Lower lobe of right lung (tissue), 2 donors: ENCODE results near the gene EPHX1. TPM values are rescaled to one million over a fixed set of nuclear protein-coding genes. Genes with fewer than 3 reads are reported as not detected.

Experiments used
- ATAC-seq, 2 donors: fragments of 200-7000 bp; cut with Tn5 transposase; one replicate each; pipeline ENCODE4 v1.9.1; 2020 to 2022; ENCODE audit warnings: mild to moderate bottlenecking in 2 of 2, moderate library complexity in 2 of 2
- DNase-seq: peaks from one replicate; pipeline ENCODE4 v3.0.0-alpha.2; 2020
- H3K27ac ChIP-seq: fragments of 200-600 bp; one replicate; pipeline ENCODE4 v1.8.0; 2022
- H3K27me3 ChIP-seq: fragments of 200-600 bp; one replicate; pipeline ENCODE4 v1.8.0; 2022; ENCODE audit warnings: low read depth
- H3K36me3 ChIP-seq: fragments of 200-600 bp; one replicate; pipeline ENCODE4 v1.8.0; 2022; ENCODE audit warnings: mild to moderate bottlenecking
- H3K4me1 ChIP-seq: fragments of 200-600 bp; one replicate; pipeline ENCODE4 v1.8.0; 2022
- H3K4me3 ChIP-seq: fragments of 200-600 bp; one replicate; pipeline ENCODE4 v1.8.0; 2022; ENCODE audit warnings: mild to moderate bottlenecking
- H3K9me3 ChIP-seq: fragments of 200-600 bp; one replicate; pipeline ENCODE4 v1.8.0; 2022
- intact Hi-C: fragments of 100-400 bp; cut with DNase I; formaldehyde crosslinking; loops from one replicate; pipeline ENCODE4 v1.11.0; 2022
- total RNA-seq: library from RNA; stranded (reverse); fragmentation: NEBNext Ultra II Directional; extraction: Animal tissue kit (Norgen Biotek cat#: 25700); gene quantifications from one replicate; pipeline ENCODE4 v1.2.1, GENCODE V29; 2021
- TF ChIP-seq, protein P1 (sequence below): fragments of 200-600 bp; IDR thresholded peaks from one replicate; pipeline ENCODE4 v1.8.0; 2022; ENCODE audit warnings: antibody characterized with exemption, mild to moderate bottlenecking
- donor health status: DM: no; HTN: yes; CAD: no; lungs with severe emphysema.

EPHX1 gene
- total RNA-seq, 1 donor from 2014 or later, result 233 TPM

DNA sequence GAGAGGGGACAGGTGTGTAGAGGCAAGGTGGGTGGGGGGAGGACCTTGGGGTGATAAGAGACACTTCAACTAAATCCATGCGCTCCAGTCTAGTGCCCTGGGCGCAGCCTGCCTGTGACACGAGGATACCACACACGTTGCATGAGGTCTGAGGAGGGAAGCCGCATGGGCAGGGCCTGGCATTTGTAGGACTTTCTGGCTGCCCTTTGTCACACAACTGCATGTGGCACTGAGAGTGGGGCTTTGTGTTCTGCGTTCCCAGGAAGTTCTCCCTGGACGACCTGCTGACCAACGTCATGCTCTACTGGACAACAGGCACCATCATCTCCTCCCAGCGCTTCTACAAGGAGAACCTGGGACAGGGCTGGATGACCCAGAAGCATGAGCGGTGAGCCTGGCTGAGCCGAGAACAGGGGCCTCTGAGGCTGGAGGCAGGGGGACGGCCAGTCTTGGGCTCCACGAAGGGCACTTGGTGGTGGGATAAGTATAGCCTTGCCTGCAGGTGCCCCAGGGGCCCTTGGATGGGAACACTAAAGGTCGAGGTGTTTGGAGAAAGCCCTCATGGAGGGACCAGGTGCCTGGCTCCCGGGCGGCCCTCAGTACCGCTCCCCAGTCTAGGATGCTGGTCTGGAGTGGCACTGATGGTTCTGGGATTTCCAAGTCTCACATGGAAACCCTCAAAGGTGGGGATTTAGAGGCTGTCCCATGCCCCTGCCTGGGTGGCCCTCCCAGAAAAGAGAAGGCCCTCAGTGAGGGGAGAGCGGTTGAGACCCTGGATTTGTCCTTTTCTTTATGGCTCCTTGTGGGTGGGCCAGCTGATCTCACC is 34.5 kb downstream of the EPHX1 start:
- peaks cover 5% of the 10 kb centered on the region for H3K4me1 ChIP-seq
- H3K9me3 ChIP-seq, result no peaks in the 10 kb centered on the region
- H3K4me3 ChIP-seq, result no peak overlapping the region
- no peaks in the 10 kb centered on the region for H3K27me3 ChIP-seq
- intact Hi-C loops, result no loop called here
- H3K27ac ChIP-seq, result no peak overlapping the region
- DNase-seq, result peak; percentile 44
- H3K36me3 ChIP-seq, result peaks cover 100% of the 10 kb centered on the region
- ATAC-seq, result no peak
- TF ChIP-seq, protein P1, sequence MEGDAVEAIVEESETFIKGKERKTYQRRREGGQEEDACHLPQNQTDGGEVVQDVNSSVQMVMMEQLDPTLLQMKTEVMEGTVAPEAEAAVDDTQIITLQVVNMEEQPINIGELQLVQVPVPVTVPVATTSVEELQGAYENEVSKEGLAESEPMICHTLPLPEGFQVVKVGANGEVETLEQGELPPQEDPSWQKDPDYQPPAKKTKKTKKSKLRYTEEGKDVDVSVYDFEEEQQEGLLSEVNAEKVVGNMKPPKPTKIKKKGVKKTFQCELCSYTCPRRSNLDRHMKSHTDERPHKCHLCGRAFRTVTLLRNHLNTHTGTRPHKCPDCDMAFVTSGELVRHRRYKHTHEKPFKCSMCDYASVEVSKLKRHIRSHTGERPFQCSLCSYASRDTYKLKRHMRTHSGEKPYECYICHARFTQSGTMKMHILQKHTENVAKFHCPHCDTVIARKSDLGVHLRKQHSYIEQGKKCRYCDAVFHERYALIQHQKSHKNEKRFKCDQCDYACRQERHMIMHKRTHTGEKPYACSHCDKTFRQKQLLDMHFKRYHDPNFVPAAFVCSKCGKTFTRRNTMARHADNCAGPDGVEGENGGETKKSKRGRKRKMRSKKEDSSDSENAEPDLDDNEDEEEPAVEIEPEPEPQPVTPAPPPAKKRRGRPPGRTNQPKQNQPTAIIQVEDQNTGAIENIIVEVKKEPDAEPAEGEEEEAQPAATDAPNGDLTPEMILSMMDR, result no peak

DNA sequence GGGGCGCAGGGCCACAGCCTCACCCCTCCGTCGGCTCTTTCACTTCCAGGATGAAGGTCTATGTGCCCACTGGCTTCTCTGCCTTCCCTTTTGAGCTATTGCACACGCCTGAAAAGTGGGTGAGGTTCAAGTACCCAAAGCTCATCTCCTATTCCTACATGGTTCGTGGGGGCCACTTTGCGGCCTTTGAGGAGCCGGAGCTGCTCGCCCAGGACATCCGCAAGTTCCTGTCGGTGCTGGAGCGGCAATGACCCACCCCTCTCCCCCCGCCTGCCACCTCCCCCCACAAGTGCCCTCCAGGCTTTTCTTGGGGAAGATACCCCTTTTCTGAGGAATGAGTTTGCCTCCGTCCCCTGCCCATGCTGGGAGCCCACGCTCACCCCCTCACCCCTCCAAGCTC is 35.2 kb downstream of the EPHX1 start:
- Histone ChIP-seq H3K27ac (no peak overlapping the region), H3K4me1 (peaks cover 11% of the 10 kb centered on the region), H3K9me3 (no peaks in the 10 kb centered on the region), H3K36me3 (peaks cover 100% of the 10 kb centered on the region), H3K4me3 (no peak overlapping the region), H3K27me3 (no peaks in the 10 kb centered on the region)
- TF ChIP-seq, protein P1, result no peak
- DNase-seq, result peak; percentile 38
- ATAC-seq, result no peak
- intact Hi-C loops, result no loop called here

DNA sequence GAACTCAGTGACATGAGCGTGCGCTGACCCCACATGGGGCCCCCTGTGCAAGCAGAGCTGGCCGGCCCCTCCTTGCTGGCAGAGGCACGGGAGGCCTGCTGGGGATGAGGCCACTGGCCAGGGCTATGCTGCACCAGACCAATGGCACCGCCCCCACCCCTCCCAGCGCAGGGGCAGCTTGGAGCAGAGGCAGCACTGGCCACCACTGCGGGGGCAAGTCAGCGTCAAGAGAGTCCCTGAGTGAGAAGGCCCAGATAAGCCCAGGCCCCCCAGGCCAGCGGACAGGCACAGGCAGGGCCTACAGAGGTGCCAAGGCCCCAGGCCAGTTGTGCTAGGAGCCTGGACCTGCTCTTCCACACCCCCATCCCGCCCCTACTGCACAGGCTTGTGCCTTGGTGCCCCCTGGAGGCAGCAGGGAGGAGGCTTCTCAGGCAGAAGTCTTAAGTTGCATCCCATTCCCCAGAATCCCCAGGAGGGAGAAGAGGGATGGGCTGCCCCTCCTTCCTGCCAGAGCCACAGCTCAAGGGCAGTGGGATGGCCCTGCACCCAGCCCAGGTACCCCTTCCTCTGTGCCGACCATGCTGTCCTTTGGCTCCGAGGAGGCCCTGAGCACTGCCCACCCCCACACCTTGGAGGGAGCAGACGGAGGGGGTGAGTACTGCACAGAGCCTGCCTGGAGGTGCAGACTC is 35.8 kb downstream of the EPHX1 start:
- TF ChIP-seq, protein P1, result peak; percentile 69
- ATAC-seq (peak; percentile 69 to 79), DNase-seq (peak; percentile 77)
- H3K4me3 ChIP-seq, result no peak overlapping the region
- intact Hi-C loops, result no loop called here
- H3K27ac ChIP-seq, result peak overlapping the region; percentile 36
- H3K9me3 ChIP-seq, result no peaks in the 10 kb centered on the region
- peaks cover 100% of the 10 kb centered on the region for H3K36me3 ChIP-seq
- H3K4me1 ChIP-seq, result peaks cover 16% of the 10 kb centered on the region
- H3K27me3 ChIP-seq, result no peaks in the 10 kb centered on the region

DNA sequence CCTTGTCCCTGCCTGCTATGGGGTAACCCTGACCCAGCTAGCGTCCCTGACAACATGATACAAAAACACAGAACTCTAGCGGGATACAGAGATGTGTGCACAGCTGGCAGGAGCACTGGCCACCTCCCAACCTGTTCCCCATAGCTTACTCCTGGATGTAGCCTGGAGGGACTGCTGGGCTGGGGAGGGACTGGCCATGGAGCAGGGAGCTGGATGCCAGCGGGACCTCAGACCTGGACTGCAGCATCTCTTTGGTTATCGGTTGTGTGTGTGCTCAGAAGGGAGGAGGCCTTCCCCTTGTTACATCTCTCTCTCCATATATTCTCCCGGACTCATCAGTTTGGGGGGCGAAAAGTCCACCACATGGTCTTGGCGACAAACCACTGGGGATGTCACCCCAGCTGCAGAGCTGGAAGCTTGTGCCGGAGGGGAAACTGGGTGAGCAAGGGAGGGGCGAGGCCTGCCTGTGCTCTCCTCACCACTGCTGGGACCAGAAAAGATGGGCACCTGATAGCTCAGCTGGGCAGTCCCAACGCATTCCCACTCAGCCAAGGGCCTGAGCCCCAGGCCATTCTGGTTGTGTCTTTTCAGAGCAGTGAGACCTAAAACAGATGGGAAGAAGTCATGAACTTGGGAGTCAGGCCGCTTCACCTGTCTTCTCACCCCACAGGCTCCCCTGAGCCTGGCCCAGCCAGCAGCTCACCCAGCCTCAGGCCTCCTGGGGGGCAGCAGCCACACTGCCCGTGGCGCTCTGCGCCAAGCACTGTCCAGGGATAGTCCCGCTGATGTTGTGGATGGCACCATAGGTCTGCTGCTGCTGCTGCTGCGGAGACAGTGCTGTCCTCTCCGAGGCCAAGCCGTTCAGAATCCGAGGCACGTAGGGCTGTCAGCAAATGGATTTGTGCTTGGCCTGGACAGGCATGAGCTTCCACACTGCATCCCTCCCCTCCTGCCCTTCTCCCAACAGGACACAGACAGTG is 36.7 kb downstream of the EPHX1 start:
- TF ChIP-seq, protein P1, result no peak
- no peak overlapping the region for H3K4me3 ChIP-seq
- no peaks in the 10 kb centered on the region for H3K9me3 ChIP-seq
- peaks cover 22% of the 10 kb centered on the region for H3K4me1 ChIP-seq
- ATAC-seq, result no peak
- H3K27me3 ChIP-seq, result no peaks in the 10 kb centered on the region
- intact Hi-C loops, result no loop called here
- H3K36me3 ChIP-seq, result peaks cover 99% of the 10 kb centered on the region
- H3K27ac ChIP-seq, result no peak overlapping the region
- no peak for DNase-seq

DNA sequence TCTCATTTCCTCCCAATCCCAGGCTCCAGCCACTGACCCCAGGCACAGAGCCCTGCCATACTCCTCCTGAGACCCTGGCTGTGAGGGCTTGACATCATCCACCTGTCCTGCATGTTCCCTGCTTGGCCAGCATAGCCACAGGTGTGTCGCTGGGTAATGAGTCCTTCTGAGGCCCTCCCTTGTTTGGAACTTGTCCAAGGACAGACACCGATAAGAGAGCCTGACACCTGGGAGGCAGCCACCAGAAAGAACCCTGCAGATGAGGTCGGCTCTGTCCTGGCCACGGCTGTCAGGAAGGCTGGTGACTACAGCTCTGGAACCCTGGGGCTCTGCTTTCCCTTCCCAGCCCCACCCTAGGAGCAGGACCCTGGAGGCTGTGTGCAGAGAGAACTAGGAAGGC is 37.7 kb downstream of the EPHX1 start:
- ATAC-seq, result no peak

More for the DNA sequence above, 37.7 kb downstream of the EPHX1 start:
- TF ChIP-seq, protein P1, result no peak
- H3K27me3 ChIP-seq, result no peaks in the 10 kb centered on the region
- intact Hi-C loops, result no loop called here
- H3K27ac ChIP-seq, result no peak overlapping the region
- no peak overlapping the region for H3K4me3 ChIP-seq
- peaks cover 24% of the 10 kb centered on the region for H3K4me1 ChIP-seq
- H3K36me3 ChIP-seq, result peaks cover 99% of the 10 kb centered on the region
- H3K9me3 ChIP-seq, result no peaks in the 10 kb centered on the region
- DNase-seq, result no peak
